Activated CD4-positive, CD25-positive, alpha-beta regulatory T cell treated with anti-CD3 and anti-CD28 coated beads, Interleukin-2, amount 50 U/mL, for 72 hours (primary cell): ENCODE measurements around the gene TMEM167A.
"Not testable (repeated sequence)": the region's sequence is repeated elsewhere in the genome, so short reads cannot be mapped to it uniquely, and the experiment has no call there.

Experiments
- DNase-seq: peaks from one replicate; pipeline ENCODE4 v3.0.0; 2021

Gene TMEM167A

GRCh38 chr5:83085106-83085505, 7.9 kb upstream of the TMEM167A start:
- no peak for DNase-seq

DNA sequence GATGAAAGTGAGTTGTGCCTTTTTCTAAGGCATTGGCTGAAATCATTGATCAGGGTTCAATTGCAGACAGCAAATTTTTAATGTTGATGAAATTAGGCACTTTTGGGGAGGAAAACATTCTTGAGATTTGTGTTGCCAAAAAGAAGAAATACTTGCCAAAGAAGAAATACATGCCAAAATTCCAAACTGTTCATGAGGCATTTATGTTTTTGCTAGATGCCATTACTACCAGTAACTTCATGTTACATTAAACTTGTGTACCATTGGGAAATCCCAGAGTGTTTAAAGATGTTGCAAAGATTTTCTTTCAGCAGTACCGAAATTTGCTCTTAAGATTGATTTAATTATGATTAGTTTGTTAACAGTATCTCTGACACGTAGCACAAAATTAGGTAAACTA, 7.1 kb upstream of the TMEM167A start:
- DNase-seq = no peak

DNA sequence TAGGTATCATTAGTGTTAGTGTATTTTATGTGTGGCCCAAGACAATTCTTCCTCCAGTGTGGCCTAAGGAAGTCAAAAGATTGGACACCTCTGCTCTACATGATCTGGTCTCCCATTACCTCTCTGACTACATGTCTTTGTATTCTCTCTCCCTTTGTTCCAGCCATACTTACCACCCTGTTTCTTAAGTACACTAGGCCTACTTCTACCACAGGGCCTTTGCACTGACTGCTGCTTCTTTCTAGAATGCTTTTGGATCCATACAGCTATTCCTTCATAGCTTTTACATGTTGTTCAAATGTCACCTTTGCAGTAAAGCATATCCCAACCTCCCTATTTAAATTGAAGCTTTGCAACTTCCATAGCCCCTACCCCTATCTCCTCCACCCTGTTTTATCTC, 5.6 kb upstream of the TMEM167A start:
- no peak for DNase-seq

DNA sequence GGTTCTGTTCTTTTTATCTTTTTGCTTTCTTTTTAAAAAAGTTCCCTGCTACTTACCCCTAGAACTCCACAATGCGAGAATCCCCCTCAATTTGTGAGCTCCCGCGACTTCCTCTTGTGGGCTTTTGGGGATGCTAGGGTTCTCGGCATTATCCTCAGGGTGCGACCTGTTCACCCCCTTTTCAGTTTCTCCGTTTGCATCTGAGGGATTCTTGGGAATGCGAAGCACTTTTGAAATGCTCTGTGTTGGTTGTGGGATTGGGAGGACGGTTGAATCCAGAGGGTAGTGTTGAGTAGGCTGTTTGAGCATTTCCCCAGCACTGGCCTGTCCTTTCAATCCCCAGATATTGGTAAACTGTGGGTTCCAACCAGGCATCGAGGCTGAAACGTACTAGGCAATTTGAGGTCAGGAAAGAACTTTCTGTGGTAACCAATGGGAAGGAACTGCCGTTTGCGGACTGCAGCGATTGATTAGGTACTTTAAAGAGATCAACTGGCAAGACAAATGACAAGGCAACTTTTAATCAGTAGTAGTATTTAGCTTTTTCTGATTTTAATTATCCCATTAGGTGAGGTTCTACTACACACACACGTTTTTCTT, 568 bp upstream of the TMEM167A start:
- no peak for DNase-seq

- DNase-seq = no peak
Observed at GRCh38 chr5:83072966-83073365, 4.2 kb downstream of the TMEM167A start.

DNA sequence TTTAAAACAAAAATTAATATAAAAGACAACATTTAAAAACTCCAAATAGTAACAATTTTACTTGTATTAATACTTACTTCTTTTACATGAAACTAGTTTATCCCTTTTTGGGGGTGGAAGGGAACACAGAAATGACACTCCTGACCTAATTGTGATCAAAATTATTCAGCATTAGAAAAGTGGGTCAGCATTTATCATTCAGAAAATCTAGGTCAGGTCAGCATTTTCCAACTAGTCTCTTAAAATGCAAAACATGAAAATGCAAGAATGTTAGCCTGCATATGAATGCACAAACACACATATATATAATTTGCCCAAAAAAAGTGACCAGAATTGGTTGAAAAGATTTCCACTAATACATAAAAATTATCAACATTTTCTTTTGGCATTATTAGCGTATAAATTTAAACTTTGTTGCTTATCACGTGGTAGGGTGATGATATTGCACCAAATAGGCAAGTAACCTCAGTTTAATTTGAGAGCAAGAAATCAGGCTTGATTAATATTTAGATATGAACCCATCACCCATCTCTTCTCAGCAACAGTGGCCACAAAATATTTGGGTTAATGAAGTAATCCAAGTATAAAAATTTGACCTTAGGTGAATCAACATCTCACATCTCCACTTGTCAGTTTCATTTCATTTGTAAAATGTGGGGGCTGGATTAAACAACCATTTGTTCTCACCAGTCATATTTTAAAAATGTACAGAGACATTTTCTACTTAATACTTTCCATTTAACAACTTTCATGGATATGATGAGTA, 5.7 kb downstream of the TMEM167A start:
- no peak for DNase-seq

DNA sequence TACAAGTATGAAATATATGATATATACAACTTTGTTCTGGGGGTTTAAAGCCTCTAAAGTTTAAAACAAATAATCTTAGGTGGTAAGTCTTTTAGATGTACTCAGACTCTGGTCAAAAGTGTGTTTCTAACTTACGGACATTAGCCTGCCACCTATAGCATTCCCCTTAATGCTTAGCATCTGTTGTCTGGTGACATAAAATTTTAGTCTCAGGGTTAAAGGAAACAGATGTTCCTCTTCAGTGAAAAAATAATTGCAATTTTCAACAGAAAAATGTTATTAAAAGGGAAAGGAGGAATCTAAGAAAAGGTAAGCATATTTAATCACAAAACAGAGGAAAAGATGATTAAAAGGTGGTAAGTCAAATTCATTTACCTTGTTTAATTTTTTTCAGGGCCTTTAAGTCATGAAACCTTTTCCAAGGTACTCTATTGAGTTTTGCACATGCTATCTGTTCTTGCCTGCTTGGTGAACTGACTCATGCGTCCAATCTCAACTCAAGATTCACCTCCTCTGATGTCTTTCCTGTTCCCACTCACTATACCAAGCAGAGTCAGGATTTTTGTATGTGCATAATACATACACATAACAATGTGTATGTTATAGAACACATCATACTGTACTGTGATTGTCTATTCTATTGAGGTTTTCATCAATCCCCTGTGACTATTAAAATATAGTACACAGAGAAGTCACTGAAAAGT, 7.9 kb downstream of the TMEM167A start:
- no peak for DNase-seq

DNA sequence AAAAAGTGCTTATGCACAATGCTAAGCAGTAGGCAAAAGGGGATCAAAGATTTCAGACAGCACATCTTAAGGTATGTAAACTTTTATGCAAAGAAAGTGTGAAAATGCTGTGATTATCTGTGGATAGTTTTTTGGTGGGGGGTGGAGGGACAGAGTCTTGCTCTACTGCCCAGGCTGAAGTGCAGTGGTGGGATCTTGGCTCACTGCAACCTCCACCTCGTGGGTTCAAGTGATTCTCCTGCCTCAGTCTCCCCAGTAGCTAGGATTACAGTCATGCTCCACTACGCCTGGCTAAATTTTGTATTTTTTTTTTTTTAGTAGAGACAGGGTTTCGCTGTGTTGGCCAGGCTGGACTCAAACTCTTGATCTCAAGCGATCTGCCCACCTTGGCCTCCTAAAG, 9.8 kb downstream of the TMEM167A start:
- DNase-seq = not testable (repeated sequence)

GRCh38 chr5:83066548-83067110, 10.6 kb downstream of the TMEM167A start:
- DNase-seq = no peak

DNA sequence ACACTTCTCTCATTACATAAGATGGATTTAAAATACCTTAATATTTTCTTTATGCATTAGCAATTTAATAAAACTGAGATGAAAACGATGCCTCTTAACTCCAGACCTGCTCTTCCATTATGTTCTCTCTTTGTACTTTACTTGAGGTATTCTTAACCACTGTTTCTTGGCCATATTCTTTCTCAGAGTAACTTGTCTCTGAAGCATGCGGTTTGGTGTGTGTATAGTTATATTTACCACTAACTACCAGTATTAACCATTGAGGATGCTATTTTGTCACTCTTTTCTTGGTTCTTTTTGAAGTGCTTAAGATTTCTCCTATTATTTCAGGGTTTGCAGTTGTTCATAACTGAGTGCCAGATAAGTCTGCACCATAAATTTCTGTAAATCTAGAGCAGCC, 17.9 kb downstream of the TMEM167A start:
- no peak for DNase-seq

- no peak for DNase-seq
Observed at GRCh38 chr5:83058726-83059125, 18.5 kb downstream of the TMEM167A start.

- no peak for DNase-seq
Observed at GRCh38 chr5:83055166-83055565, 22.0 kb downstream of the TMEM167A start.

DNA sequence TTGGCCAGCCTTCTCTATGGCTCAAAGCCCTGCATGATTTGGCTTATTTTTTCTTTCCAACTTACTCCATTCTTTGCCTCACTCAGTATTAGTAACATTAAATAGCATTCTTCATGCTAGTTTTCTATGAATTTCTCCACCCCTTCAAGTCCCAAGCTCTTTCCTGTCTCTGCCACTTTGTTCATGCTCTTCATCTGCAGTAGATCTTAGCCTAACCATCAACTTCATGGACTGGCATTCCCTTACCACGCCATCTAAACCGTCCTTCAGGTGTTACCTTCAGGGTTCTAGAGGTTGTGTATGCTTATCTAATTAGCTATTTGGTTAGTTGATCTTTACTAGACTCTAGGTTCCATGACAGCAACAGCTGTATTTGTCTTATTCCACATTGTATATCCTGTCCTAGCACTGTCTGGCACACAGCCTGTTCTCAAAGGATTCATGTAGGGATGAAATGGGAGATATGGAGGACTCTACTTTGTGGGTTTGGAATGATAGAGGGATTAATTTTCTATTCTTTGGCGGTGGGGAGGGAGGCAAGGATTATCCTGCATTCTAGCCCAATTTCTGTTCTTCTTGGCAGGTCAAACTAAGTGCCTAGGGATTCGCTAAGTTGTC, 26.4 kb downstream of the TMEM167A start:
- no peak for DNase-seq

DNA sequence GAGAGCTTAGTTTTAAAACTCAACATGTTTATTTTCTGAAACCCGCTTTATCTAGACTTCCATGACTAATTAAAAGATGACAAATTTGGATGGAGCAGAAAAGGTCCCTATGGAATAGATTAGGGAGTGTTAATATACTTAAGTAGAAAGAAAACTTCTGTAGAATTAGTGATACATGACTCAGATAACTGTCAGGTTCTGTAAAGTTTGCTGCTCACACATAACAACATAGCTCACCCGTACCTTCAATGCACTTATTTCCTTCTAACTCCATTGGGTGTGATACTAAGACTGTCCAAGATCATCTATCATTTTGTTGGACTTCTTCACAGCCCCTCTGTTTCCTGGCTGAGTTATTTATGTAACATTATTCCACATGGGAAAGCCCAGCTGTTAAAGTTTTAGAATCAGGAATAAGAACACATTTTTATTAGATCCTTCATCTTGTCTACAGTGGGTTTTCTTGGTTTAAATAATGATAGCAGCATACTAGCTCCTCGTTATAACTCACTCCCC, 27.8 kb downstream of the TMEM167A start:
- DNase-seq = no peak

DNA sequence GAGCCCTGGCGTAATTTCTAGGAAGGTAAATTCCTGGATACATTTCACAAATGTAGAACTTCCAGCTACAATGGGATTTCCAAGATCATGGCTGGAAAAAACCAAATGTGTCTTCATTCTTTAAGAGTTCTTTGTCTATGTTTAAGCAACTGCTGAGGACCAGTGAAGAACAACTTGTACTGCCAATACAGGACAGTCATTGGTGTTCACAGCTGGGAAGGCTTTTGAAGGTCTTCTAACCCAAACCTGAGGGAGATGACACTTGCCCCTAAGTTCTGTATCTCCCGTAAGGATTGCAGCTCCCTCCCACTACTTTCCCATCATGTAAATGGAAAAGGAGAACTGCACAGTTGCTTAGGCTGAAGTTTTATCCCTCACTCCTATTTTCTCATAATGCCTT, 28.4 kb downstream of the TMEM167A start:
- DNase-seq = no peak

DNA sequence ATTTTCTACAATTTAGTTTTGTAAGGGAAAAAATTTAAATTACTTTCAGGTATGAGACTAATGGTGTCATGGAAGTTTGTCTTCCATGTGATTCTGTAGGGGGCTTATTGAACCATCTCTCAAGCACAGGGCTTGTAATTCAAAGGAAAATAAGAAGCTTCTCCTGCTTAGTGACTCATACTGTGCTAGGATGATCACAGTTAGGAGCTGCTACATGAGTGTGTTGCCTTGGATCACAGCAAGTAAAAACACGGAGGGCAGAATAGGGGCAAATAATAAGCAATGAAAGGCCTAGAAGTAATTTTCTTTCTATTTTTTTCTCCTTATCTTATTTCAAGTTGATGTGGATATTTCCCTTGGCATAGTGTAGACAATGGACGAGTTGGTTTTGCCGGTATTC, 28.9 kb downstream of the TMEM167A start:
- DNase-seq = no peak

DNA sequence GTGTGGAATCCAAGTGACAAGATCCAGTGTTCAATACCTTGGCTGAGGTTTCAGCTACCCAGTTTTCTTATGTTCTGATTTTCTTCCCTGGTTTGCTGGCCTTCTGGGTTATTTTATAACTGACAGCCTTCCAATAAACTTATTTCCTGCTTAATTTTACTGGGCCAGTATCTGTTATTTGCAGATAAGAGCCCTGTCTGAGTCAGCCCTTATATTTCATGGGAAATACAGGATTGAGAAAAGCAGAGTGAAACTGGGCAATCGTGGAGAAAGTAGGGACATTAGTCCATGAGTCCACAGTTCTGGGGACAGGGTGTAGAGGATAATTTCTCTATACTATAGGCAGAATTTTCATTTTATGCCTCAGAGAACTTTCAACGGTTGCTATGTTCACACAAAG, 32.3 kb downstream of the TMEM167A start:
- DNase-seq = no peak

DNA sequence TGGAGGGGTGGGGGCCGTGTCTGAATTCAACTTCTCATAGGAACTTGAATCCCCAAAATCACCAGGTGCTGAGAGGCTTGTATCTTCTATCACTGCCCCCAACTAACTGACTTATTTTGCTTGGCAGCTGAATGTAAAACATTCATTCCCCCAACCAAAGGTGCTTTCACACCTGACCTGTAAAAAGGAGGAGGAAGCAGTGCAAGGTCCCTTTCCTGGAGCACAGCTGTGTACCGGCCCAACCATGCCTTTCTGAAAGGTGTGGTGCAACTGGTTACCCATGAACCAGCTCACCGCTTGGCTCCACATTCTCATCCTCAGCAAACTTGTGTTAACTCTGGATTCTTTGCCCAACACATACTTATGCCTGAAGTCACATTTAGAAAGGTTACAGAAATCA, 34.7 kb downstream of the TMEM167A start:
- DNase-seq = no peak

GRCh38 chr5:83038924-83039323, 38.3 kb downstream of the TMEM167A start:
- DNase-seq = no peak

DNA sequence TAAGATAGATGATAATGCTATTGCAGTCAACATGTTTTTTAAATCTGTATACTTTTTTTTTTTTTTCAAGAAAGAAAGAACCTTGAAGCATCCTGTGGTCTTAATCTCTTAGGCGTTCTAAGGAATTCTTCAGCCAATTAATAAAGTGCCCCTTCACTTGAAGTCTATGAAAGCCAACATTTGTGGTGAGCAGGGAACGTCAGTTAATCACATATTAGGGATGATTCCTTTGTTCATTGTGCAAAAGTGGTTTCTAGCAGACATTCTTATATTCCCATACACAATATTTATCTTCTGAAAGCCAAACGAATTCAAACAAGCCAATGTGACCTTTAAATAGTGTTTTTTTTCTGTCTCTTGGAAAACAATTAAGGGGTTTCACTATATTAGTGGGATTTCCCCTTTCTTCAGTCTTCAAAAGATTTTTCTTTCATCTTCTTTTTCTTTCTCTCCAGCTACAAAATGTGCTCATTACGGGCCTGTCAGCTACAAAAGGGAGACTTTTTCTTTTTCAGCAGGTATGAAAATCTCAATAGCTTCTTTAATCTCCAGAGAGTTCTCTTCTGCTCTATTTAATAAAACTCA, 40.1 kb downstream of the TMEM167A start:
- DNase-seq = no peak

DNA sequence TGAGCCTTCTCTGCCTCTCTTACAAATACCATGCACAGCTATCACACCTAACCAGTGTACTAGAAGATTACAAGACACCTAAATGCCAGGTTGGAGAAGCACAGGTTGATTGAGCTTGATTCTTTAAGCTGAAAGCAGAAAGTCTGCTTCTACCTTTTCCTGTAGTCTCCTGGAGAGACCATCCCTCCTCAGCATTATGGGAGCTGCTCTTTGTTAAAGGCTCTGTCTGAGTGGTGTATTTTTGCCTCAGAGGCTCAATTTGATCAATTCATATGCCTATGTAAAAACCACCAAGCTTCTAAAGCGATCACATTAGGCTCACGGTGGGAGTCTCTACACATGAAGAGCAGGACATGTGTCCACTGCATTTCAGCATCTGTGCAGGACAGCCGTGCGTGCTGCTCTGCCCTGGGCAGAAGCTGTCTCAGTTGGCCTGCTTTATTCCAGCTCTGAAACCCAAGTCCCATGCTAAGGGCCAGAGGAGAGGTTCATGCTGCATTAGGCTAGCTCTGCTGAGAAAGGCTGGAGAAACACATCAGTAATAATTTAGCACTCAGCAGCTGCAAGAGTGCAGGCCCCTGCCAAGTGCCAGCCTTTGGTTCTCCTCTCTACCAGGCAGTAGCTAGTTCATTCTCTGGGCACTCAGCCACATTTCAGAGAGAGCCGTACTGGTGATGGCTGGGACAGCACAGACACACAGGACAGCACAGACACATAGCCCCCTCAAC, 41.7 kb downstream of the TMEM167A start:
- no peak for DNase-seq
